ENCODE results near the gene TMIGD1. TPM values are rescaled to one million over a fixed set of nuclear protein-coding genes. Genes with fewer than 3 reads are reported as not detected.

Gene TMIGD1
- total RNA-seq, 8 experiments from 2014 or later, result not detected

GRCh38 chr17:30290696-30291542 lies 42.9 kb downstream of the TMIGD1 start:
- 0 to 8% (median 0%) methylated on average over 1 to 17 of the region's 22 CpGs; no CpG with 5 or more reads in 1 of the 10 experiments for WGBS, 10 experiments
- peak overlapping the region; percentile 72 to 97 (median 93) for H3K4me3 ChIP-seq
- in situ Hi-C loops (cut with MboI; ENCODE audit: low pct_unique_long_range_greater_than_20kb in 2 of 9, low sequenced_read_pairs in 9 of 9, unreplicated experiment in 9 of 9), result loop anchor here in 3 of 9 experiments (25.0 kb wide), 1 partner anchor 179 kb away; the partner anchor contains the start of gene NSRP1 (in 3 of the 3)
- peaks cover 6 to 9% of the 10 kb centered on the region in 2 donors for H3K4me1 ChIP-seq (replicated peaks in 1 of 2)
- ATAC-seq (replicated peaks in 6 of 8), result peak; percentile 44 to 70 (median 56)
- H3K27ac ChIP-seq, result no peak overlapping the region

GRCh38 chr17:30290077-30290476 lies 43.8 kb downstream of the TMIGD1 start:
- Histone ChIP-seq H3K4me1 (replicated peaks in 1 of 2) (peaks cover 6 to 9% of the 10 kb centered on the region in 2 donors), H3K4me3 (no peak overlapping the region), H3K27ac (no peak overlapping the region)
- no peak for ATAC-seq (replicated peaks in 6 of 8)
- in situ Hi-C loops (cut with MboI; ENCODE audit: low pct_unique_long_range_greater_than_20kb in 2 of 9, low sequenced_read_pairs in 9 of 9, unreplicated experiment in 9 of 9), result loop anchor here in 3 of 9 experiments (25.0 kb wide), 1 partner anchor 178 kb away; the partner anchor contains the start of gene NSRP1 (in 3 of the 3)
- whole genome bisulfite sequencing, 10 experiments, result 56 to 100% (median 85%) methylated on average over 1 to 2 of the region's 2 CpGs; no CpG with 5 or more reads in 1 of the 10 experiments

- in situ Hi-C loops (cut with MboI; ENCODE audit: low pct_unique_long_range_greater_than_20kb in 2 of 9, low sequenced_read_pairs in 9 of 9, unreplicated experiment in 9 of 9), result loop anchor here in 3 of 9 experiments (25.0 kb wide), 1 partner anchor 167 kb away; the partner anchor contains the start of gene NSRP1 (in 3 of the 3)
- ATAC-seq (replicated peaks in 6 of 8), result no peak
- Histone ChIP-seq H3K27ac (no peak overlapping the region), H3K4me1 (replicated peaks in 1 of 2) (no peaks in the 10 kb centered on the region), H3K4me3 (no peak overlapping the region)
Measured at GRCh38 chr17:30279156-30279555, 54.7 kb downstream of the TMIGD1 start.

- in situ Hi-C loops (cut with MboI; ENCODE audit: low pct_unique_long_range_greater_than_20kb in 2 of 9, low sequenced_read_pairs in 9 of 9, unreplicated experiment in 9 of 9), result loop anchor here in 3 of 9 experiments (25.0 kb wide), 1 partner anchor 166 kb away; the partner anchor contains the start of gene NSRP1 (in 3 of the 3)
- Histone ChIP-seq H3K27ac (no peak overlapping the region), H3K4me1 (replicated peaks in 1 of 2) (no peaks in the 10 kb centered on the region), H3K4me3 (no peak overlapping the region)
- peak in 3 of 8 experiments; percentile 36 to 66 (median 59) for ATAC-seq (replicated peaks in 6 of 8)
Measured at GRCh38 chr17:30278032-30278431, 55.8 kb downstream of the TMIGD1 start.

- Histone ChIP-seq H3K4me3 (no peak overlapping the region), H3K27ac (no peak overlapping the region), H3K4me1 (replicated peaks in 1 of 2) (peaks cover 0 to 3% of the 10 kb centered on the region in 2 donors)
- 50 to 100% (median 85%) methylated on average over 1 to 2 of the region's 2 CpGs for WGBS, 10 experiments
- in situ Hi-C loops (cut with MboI; ENCODE audit: low pct_unique_long_range_greater_than_20kb in 2 of 9, low sequenced_read_pairs in 9 of 9, unreplicated experiment in 9 of 9), result loop anchor here in 3 of 9 experiments (25.0 kb wide), 1 partner anchor 164 kb away; the partner anchor contains the start of gene NSRP1 (in 3 of the 3)
- no peak for ATAC-seq (replicated peaks in 6 of 8)
Measured at GRCh38 chr17:30275911-30276310, 57.9 kb downstream of the TMIGD1 start.

GRCh38 chr17:30274887-30275286 lies 59.0 kb downstream of the TMIGD1 start:
- H3K4me1 ChIP-seq (replicated peaks in 1 of 2), result peaks cover 0 to 3% of the 10 kb centered on the region in 2 donors
- in situ Hi-C loops (cut with MboI; ENCODE audit: low pct_unique_long_range_greater_than_20kb in 2 of 9, low sequenced_read_pairs in 9 of 9, unreplicated experiment in 9 of 9), result loop anchor here in 3 of 9 experiments (25.0 kb wide), 1 partner anchor 163 kb away; the partner anchor contains the start of gene NSRP1 (in 3 of the 3)
- peak in 2 of 8 experiments; percentile 28 to 36 for ATAC-seq (replicated peaks in 6 of 8)
- no peak overlapping the region for H3K27ac ChIP-seq
- H3K4me3 ChIP-seq, result no peak overlapping the region
- WGBS, 10 experiments, result 67 to 100% (median 100%) methylated on average over 1 to 2 of the region's 3 CpGs; no CpG with 5 or more reads in 1 of the 10 experiments

- WGBS, 10 experiments, result 82 to 100% (median 100%) methylated on average over 1 to 6 of the region's 6 CpGs; no CpG with 5 or more reads in 3 of the 10 experiments
- H3K4me1 ChIP-seq (replicated peaks in 1 of 2), result peaks cover 0 to 3% of the 10 kb centered on the region in 2 donors
Measured at GRCh38 chr17:30273373-30273772, 60.5 kb downstream of the TMIGD1 start.

GRCh38 chr17:30271102-30271501 lies 62.8 kb downstream of the TMIGD1 start:
- 40 to 100% (median 84%) methylated on average over 1 to 6 of the region's 6 CpGs; no CpG with 5 or more reads in 2 of the 10 experiments for WGBS, 10 experiments
- H3K4me1 ChIP-seq (replicated peaks in 1 of 2), result peaks cover 0 to 3% of the 10 kb centered on the region in 2 donors
- in situ Hi-C loops (cut with MboI; ENCODE audit: low pct_unique_long_range_greater_than_20kb in 2 of 9, low sequenced_read_pairs in 9 of 9, unreplicated experiment in 9 of 9), result no loop called here
- H3K27ac ChIP-seq, result no peak overlapping the region
- no peak overlapping the region for H3K4me3 ChIP-seq
- ATAC-seq (replicated peaks in 6 of 8), result no peak

More at GRCh38 chr17:30273373-30273772, 60.5 kb downstream of the TMIGD1 start:
- ATAC-seq (replicated peaks in 6 of 8), result peak in 1 of 8 experiments; percentile 29
- Histone ChIP-seq H3K4me3 (no peak overlapping the region), H3K27ac (no peak overlapping the region)
- in situ Hi-C loops (cut with MboI; ENCODE audit: low pct_unique_long_range_greater_than_20kb in 2 of 9, low sequenced_read_pairs in 9 of 9, unreplicated experiment in 9 of 9), result no loop called here

GRCh38 chr17:30267625-30268024 lies 66.2 kb downstream of the TMIGD1 start:
- in situ Hi-C loops (cut with MboI; ENCODE audit: low pct_unique_long_range_greater_than_20kb in 2 of 9, low sequenced_read_pairs in 9 of 9, unreplicated experiment in 9 of 9), result no loop called here

More at GRCh38 chr17:30267625-30268024, 66.2 kb downstream of the TMIGD1 start:
- WGBS, 10 experiments, result 80 to 100% (median 91%) methylated on average over 1 to 2 of the region's 2 CpGs; no CpG with 5 or more reads in 2 of the 10 experiments
- no peak for ATAC-seq (replicated peaks in 6 of 8)
- no peak overlapping the region for H3K27ac ChIP-seq
- H3K4me3 ChIP-seq, result no peak overlapping the region
- H3K4me1 ChIP-seq (replicated peaks in 1 of 2), result peaks cover 0 to 3% of the 10 kb centered on the region in 2 donors

Other genes with a start within 250 kb of the TMIGD1 start
- 10 to 100 TPM in 6 of 8 experiments, 1 to 10 TPM in 2; 6.3 to 48.1 (median 17.3) TPM for gene NSRP1, start 217.2 kb downstream of the TMIGD1 start, total RNA-seq
- under 1 TPM; 0.11 to 0.62 (median 0.29) TPM for gene SLC6A4, start 98.4 kb downstream of the TMIGD1 start, total RNA-seq
- gene BLMH, start 42.1 kb downstream of the TMIGD1 start, total RNA-seq, result 10 to 100 TPM; 21.9 to 69.2 (median 32.5) TPM
- gene CPD, start 44.9 kb upstream of the TMIGD1 start, total RNA-seq, result 100 to 1,000 TPM in 1 of 8 experiments, 10 to 100 TPM in 7; 20.6 to 142 (median 37.6) TPM
- gene GOSR1, start 143.4 kb upstream of the TMIGD1 start, total RNA-seq, result 10 to 100 TPM; 25.7 to 57.7 (median 34.5) TPM

Data from motor neuron (in vitro differentiated cells).